ENCODE measurements around the gene COL4A2.

GRCh38 chr13:110533771-110534670, 226.9 kb downstream of the COL4A2 start:
- no peak for TF ChIP-seq CTCF (IDR thresholded peaks at IDR 0.05)
- no peak for TF ChIP-seq EP300 (IDR thresholded peaks at IDR 0.05)
- no peak for TF ChIP-seq POLR2A (IDR thresholded peaks at IDR 0.05; ENCODE audit: low read depth)

Data from esophagus muscularis mucosa (tissue), 4 donors.